Keratinocyte (primary cell): ENCODE data around the gene B4GALNT4. TPM values are rescaled to one million over a fixed set of nuclear protein-coding genes. Genes with fewer than 3 reads are reported as not detected.

Source experiments
- DNase-seq: peaks from one replicate; pipeline ENCODE4 v3.0.0-alpha.2; 2011; ENCODE audit warnings: low read depth, missing footprints, low spot score
- FAIRE-seq: peaks from 2 replicates; lab custom pipeline; 2011; peaks lifted over from hg19 to GRCh38; lab: Jason Lieb, UNC
- H2AFZ ChIP-seq: 2 replicates; pipeline ENCODE4 v1.6.0; 2012; ENCODE audit warnings: low read length, control low read depth, inconsistent platforms; ENCODE audit not compliant: control insufficient read depth
- H3K27ac ChIP-seq: 2 replicates; pipeline ENCODE4 v1.5.1; 2011; ENCODE audit warnings: low read length; ENCODE audit not compliant: control insufficient read depth, insufficient read depth
- H3K27me3 ChIP-seq: 3 replicates; pipeline ENCODE4 v1.6.0; 2011; ENCODE audit warnings: low read length; ENCODE audit not compliant: control insufficient read depth, insufficient read depth; ENCODE audit errors: extremely low read depth
- H3K36me3 ChIP-seq, 2 experiments: 2 replicates in 1 of 2; 3 replicates in 1 of 2; pipeline ENCODE4 v1.5.1; 2011; ENCODE audit warnings: low read length in 2 of 2, mild to moderate bottlenecking in 1 of 2; ENCODE audit not compliant: control insufficient read depth in 2 of 2, insufficient read depth in 2 of 2; ENCODE audit errors: extremely low read depth in 1 of 2
- H3K4me1 ChIP-seq: 3 replicates; pipeline ENCODE4 v1.5.1; 2011; ENCODE audit warnings: low read length; ENCODE audit not compliant: control insufficient read depth, insufficient read depth; ENCODE audit errors: extremely low read depth
- H3K4me2 ChIP-seq: 3 replicates; pipeline ENCODE4 v1.6.0; 2011; ENCODE audit warnings: low read depth, low read length; ENCODE audit not compliant: control insufficient read depth, insufficient read depth; ENCODE audit errors: extremely low read depth
- H3K4me3 ChIP-seq, 3 experiments: fragments of 200-600 bp in 1 of 3; sonication (generic) in 1 of 3; 2 replicates in 2 of 3; 3 replicates in 1 of 3; pipeline ENCODE4 v1.5.1; 2011 to 2016; ENCODE audit warnings: low read length in 3 of 3, mild to moderate bottlenecking in 3 of 3, control low read depth in 2 of 3, inconsistent platforms in 1 of 3, low read depth in 1 of 3, mixed read lengths in 1 of 3, mixed run types in 1 of 3, moderate library complexity in 1 of 3; ENCODE audit not compliant: control insufficient read depth in 2 of 3, insufficient read depth in 2 of 3; ENCODE audit errors: extremely low read depth in 1 of 3
- H3K79me2 ChIP-seq: 2 replicates; pipeline ENCODE4 v1.6.0; 2012; ENCODE audit warnings: low read length; ENCODE audit not compliant: control insufficient read depth, insufficient read depth
- H3K9ac ChIP-seq: 3 replicates; pipeline ENCODE4 v1.6.0; 2011; ENCODE audit warnings: low read length; ENCODE audit not compliant: control insufficient read depth, insufficient read depth; ENCODE audit errors: extremely low read depth
- H3K9me1 ChIP-seq: 3 replicates; pipeline ENCODE4 v1.6.0; 2011; ENCODE audit warnings: low read length; ENCODE audit not compliant: control insufficient read depth, insufficient read depth; ENCODE audit errors: extremely low read depth
- H3K9me3 ChIP-seq: 2 replicates; pipeline ENCODE4 v1.5.1; 2012; ENCODE audit warnings: low read depth, low read length; ENCODE audit not compliant: control insufficient read depth
- H4K20me1 ChIP-seq: 3 replicates; pipeline ENCODE4 v1.6.0; 2011; ENCODE audit warnings: low read length; ENCODE audit not compliant: control insufficient read depth, insufficient read depth; ENCODE audit errors: extremely low read depth
- EZH2 ChIP-seq: IDR thresholded peaks from one replicate; pipeline ENCODE4 v1.6.1; 2012; ENCODE audit warnings: inconsistent platforms, mild to moderate bottlenecking, low read length, moderate library complexity
- dilution Hi-C: fragments of 300-500 bp; cut with MboI; formaldehyde crosslinking; loops from one replicate; pipeline ENCODE4 v1.7.0; 2020; ENCODE audit warnings: low sequenced_read_pairs; ENCODE audit not compliant: extremely low pct_ligation_motif_present
- polyA plus RNA-seq, 5 experiments: library from polyadenylated mRNA; depleted of rRNA in 3 of 5; stranded (reverse) in 3 of 5; stranded (forward) in 1 of 5; unstranded in 1 of 5; fragments of >200 nt; gene quantifications; 1 replicate in 1 of 5; 2 replicates in 3 of 5; 3 replicates in 1 of 5; pipeline versions ENCODE4 v1.2.1 to v1.2.3, GENCODE V29; 2011 to 2012; ENCODE audit warnings: missing spikeins in 2 of 5, low read depth in 1 of 5, low replicate concordance in 1 of 5
- TF ChIP-seq, protein P1 (sequence below), 3 experiments: IDR thresholded peaks in 1 of 3; conservative IDR thresholded peaks in 1 of 3; optimal IDR thresholded peaks in 1 of 3; 2 replicates in 2 of 3; 3 replicates in 1 of 3; pipeline versions ENCODE3 to v1.5.1; 2011; ENCODE audit warnings: low read length in 3 of 3, mild to moderate bottlenecking in 3 of 3, moderate library complexity in 2 of 3, control low read depth in 1 of 3, inconsistent platforms in 1 of 3; ENCODE audit not compliant: insufficient read depth in 2 of 3; ENCODE audit errors: extremely low read depth in 1 of 3

B4GALNT4 gene
- polyA plus RNA-seq, 1 donor (not counting 4 experiments of a cell fraction or from before 2014, with no cell fraction given), result 7.3 TPM

DNA sequence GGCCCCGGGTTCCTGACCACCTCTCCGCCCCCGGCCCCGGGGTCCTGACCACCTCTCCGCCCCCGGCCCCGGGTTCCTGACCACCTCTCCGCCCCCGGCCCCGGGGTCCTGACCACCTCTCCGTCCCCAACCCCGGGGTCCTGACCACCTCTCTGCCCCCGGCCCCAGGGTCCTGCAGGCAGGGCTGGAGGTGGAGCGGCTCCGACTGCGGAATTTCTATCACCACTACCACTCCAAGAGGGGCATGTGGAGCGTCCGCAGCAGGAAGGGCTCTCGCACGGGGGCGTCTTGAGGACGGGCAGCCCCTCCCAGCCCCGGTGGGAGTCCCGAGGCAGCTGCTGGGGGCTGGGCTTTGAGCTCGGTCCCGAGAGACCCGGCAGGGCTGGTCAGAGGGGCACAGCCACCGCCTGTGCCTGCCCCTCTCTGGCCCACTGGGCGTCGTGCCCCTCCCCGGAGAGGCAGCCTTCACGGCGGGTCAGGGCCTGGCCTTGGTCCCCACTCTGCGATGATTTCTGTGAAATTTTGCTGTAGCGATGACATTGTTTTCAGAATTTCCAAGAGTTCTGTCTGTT is 12.3 kb downstream of the B4GALNT4 start:
- Histone ChIP-seq H3K79me2 (no peaks in the 10 kb centered on the region), H3K9ac (no peak overlapping the region), H3K27ac (no peak overlapping the region), H3K9me3 (peaks cover 4% of the 10 kb centered on the region), H3K9me1 (no peaks in the 10 kb centered on the region), H3K27me3 (no peaks in the 10 kb centered on the region), H3K4me1 (no peaks in the 10 kb centered on the region), H3K4me3 (no peak overlapping the region), H2AFZ (no peak overlapping the region), H3K36me3 (peaks cover 0 to 4% of the 10 kb centered on the region in 2 experiments), H3K4me2 (no peak overlapping the region), H4K20me1 (peaks cover 4% of the 10 kb centered on the region)
- dilution Hi-C loops, result no loop called here
- DNase-seq, result no peak
- FAIRE-seq, result no peak
- TF ChIP-seq EZH2, result no peak
- TF ChIP-seq, protein P1, sequence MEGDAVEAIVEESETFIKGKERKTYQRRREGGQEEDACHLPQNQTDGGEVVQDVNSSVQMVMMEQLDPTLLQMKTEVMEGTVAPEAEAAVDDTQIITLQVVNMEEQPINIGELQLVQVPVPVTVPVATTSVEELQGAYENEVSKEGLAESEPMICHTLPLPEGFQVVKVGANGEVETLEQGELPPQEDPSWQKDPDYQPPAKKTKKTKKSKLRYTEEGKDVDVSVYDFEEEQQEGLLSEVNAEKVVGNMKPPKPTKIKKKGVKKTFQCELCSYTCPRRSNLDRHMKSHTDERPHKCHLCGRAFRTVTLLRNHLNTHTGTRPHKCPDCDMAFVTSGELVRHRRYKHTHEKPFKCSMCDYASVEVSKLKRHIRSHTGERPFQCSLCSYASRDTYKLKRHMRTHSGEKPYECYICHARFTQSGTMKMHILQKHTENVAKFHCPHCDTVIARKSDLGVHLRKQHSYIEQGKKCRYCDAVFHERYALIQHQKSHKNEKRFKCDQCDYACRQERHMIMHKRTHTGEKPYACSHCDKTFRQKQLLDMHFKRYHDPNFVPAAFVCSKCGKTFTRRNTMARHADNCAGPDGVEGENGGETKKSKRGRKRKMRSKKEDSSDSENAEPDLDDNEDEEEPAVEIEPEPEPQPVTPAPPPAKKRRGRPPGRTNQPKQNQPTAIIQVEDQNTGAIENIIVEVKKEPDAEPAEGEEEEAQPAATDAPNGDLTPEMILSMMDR (optimal IDR thresholded peaks at IDR 0.05 in 1 of 3, IDR thresholded peaks at IDR 0.05 in 1 of 3, conservative IDR thresholded peaks at IDR 0.05 in 1 of 3; ENCODE audit: extremely low read depth in 1 of 3, insufficient read depth in 2 of 3, low read length in 3 of 3), result no peak

DNA sequence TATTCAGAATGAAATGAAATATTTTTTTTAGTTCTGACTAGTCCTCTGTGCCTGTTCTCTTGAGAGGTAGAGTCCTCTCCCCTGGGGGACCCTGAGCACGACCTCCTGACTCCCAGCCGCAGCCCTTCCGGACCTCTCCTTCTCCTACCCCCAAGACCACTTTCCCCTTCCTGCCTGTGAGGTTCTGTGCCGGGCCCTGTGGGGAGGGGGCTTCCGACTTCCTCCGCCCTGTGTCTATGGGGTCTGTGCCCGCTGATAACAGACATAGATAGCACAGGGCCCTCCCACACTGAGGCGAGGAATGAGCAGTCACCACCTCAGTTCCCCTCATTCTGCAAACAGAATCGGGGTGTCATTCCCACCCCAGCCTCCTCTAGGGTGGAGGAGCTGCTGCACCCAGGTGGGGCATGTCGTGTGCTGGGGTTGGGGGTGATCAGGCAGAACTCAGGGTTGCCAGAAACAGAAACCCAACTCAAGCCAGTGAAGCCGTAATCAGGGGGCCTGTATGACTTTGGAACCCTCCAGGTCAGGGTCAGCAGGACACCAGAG is 12.9 kb downstream of the B4GALNT4 start:
- Histone ChIP-seq H3K27ac (no peak overlapping the region), H4K20me1 (peaks cover 4% of the 10 kb centered on the region), H3K36me3 (peaks cover 0 to 4% of the 10 kb centered on the region in 2 experiments), H3K79me2 (no peaks in the 10 kb centered on the region), H3K9ac (no peak overlapping the region), H2AFZ (no peak overlapping the region), H3K27me3 (no peaks in the 10 kb centered on the region), H3K4me2 (no peak overlapping the region), H3K4me1 (no peaks in the 10 kb centered on the region), H3K9me3 (peaks cover 5% of the 10 kb centered on the region), H3K4me3 (no peak overlapping the region), H3K9me1 (no peaks in the 10 kb centered on the region)
- DNase-seq, result no peak
- TF ChIP-seq, protein P1 (optimal IDR thresholded peaks at IDR 0.05 in 1 of 3, IDR thresholded peaks at IDR 0.05 in 1 of 3, conservative IDR thresholded peaks at IDR 0.05 in 1 of 3; ENCODE audit: extremely low read depth in 1 of 3, insufficient read depth in 2 of 3, low read length in 3 of 3), result no peak
- TF ChIP-seq EZH2, result no peak
- dilution Hi-C loops, result no loop called here
- FAIRE-seq, result no peak
